Subcutaneous abdominal adipose tissue (tissue), 5 donors: ENCODE results near the gene WDR37.

Source experiments
- H3K27ac ChIP-seq: one replicate; pipeline ENCODE4 v1.7.0; 2013; ENCODE audit warnings: low read depth, mild to moderate bottlenecking, inconsistent platforms, low read length, moderate library complexity
- H3K27me3 ChIP-seq, 5 donors: one replicate each; pipeline ENCODE4 v1.7.0; 2013; ENCODE audit warnings: low read length in 5 of 5, inconsistent platforms in 1 of 5; ENCODE audit not compliant: control insufficient read depth in 5 of 5, insufficient read depth in 4 of 5
- H3K36me3 ChIP-seq, 5 donors: one replicate each; pipeline ENCODE4 v1.7.0; 2013; ENCODE audit warnings: low read length in 5 of 5; ENCODE audit not compliant: control insufficient read depth in 5 of 5, insufficient read depth in 5 of 5
- H3K4me1 ChIP-seq, 5 donors: one replicate each; pipeline ENCODE4 v1.7.0; 2013; ENCODE audit warnings: low read length in 5 of 5, mild to moderate bottlenecking in 3 of 5, moderate library complexity in 1 of 5; ENCODE audit not compliant: control insufficient read depth in 5 of 5, insufficient read depth in 5 of 5
- H3K4me3 ChIP-seq, 5 donors: one replicate each; pipeline ENCODE4 v1.7.0; 2013; ENCODE audit warnings: low read length in 5 of 5, low read depth in 1 of 5
- H3K9ac ChIP-seq, 5 donors: one replicate each; pipeline ENCODE4 v1.7.0; 2013; ENCODE audit warnings: low read length in 5 of 5, mild to moderate bottlenecking in 4 of 5, moderate library complexity in 3 of 5
- H3K9me3 ChIP-seq, 5 donors: one replicate each; pipeline ENCODE4 v1.7.0; 2013; ENCODE audit warnings: low read length in 5 of 5; ENCODE audit not compliant: control insufficient read depth in 5 of 5
- donor health status: healthy.
- donor health status: healthy.
- donor health status: healthy.
- donor health status: healthy.
- donor health status: healthy.

WDR37 gene

DNA sequence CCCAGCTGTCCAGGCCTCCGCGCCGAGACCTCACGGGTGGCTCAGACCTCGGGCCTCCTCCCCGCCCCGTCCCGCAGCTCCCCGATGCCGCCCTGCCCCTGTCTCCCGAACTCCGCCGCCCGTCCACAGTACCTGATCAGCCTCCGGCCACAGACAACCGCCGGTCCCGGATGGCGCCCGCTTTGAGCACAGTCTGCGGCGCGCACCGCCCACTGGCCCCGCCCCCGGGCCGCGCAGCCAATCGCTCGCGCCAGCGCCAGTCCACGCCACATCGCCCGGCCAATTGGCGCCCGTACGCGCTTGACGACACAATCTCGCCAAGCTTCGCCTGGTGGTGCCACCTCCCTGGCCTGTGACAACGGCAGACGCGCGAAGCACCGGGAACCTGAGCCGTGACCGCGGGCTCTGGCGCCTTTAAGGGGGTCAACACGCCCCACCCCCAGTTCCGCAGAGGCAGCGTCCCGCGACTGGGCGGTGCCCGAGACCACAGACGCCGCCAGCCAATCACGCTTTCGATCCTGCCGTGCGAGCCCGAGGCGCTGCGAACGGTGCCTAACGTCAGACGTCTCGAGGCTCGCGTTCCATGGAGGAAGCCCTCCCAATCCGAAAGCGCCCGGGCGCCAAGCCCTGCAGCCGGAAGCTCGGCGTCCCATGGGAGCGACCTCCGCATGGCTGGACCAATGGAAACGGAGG, 7.3 kb upstream of the WDR37 start, which contains the start of gene IDI1:
TSS of gene IDI1 (minus strand) at position 388 of the 693 bp plus-strand sequence. CDS start at position 272, 116 bp downstream.
- Histone ChIP-seq H3K9me3 (no peaks in the 10 kb centered on the region), H3K27me3 (no peaks in the 10 kb centered on the region), H3K4me1 (peaks cover 2 to 48% (median 42%) of the 10 kb centered on the region in 5 donors), H3K9ac (peak within 1 kb of the TSS; percentile 71 to 92 (median 76)), H3K27ac (peak within 1 kb of the TSS; percentile 96), H3K4me3 (peak within 1 kb of the TSS; percentile 85 to 97 (median 94)), H3K36me3 (peaks cover 12 to 27% (median 12%) of the 10 kb centered on the region in 5 donors)

DNA sequence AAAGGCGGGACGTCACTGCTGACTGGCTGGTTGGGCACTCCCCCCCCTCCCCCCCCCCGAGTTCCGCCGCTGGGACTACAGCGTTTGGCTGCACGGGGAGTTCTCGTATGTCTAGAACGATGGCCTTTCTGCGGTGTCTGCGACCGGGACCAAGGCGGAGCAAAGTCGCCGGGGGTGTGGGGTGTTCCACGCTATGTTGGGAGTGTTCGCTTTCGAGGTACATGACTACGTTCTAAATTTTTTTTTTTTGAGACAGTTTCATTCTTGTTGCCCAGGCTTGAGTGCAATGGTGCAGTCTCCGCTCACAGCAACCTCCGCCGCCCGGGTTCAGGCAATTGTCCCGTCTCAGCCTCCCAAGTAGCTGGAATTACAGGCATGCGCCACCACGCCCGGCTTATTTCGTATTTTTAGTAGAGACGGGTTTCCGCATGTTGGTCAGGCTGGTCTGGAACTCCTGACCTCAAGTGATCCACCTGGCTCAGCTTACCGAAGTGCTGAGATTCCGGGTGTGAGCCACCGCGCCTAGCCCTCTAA, 6.7 kb upstream of the WDR37 start:
- H3K27me3 ChIP-seq: no peaks in the 10 kb centered on the region
- no peaks in the 10 kb centered on the region for H3K9me3 ChIP-seq
- peak overlapping the region; percentile 96 for H3K27ac ChIP-seq
- peak overlapping the region; percentile 82 to 97 (median 94) for H3K4me3 ChIP-seq
- H3K4me1 ChIP-seq: peaks cover 2 to 47% (median 42%) of the 10 kb centered on the region in 5 donors
- peaks cover 12 to 29% (median 14%) of the 10 kb centered on the region in 5 donors for H3K36me3 ChIP-seq
- H3K9ac ChIP-seq: peak overlapping the region; percentile 51 to 92 (median 73)

GRCh38 chr10:1050145-1050544, 6.0 kb upstream of the WDR37 start:
- H3K36me3 ChIP-seq: peaks cover 12 to 29% (median 14%) of the 10 kb centered on the region in 5 donors
- no peaks in the 10 kb centered on the region for H3K27me3 ChIP-seq
- H3K9me3 ChIP-seq: no peaks in the 10 kb centered on the region
- H3K4me1 ChIP-seq: peaks cover 2 to 47% (median 42%) of the 10 kb centered on the region in 5 donors
- H3K9ac ChIP-seq: peak overlapping the region in 4 of 5 donors; percentile 51 to 87 (median 72)
- peak overlapping the region; percentile 96 for H3K27ac ChIP-seq
- peak overlapping the region; percentile 73 to 97 (median 86) for H3K4me3 ChIP-seq

DNA sequence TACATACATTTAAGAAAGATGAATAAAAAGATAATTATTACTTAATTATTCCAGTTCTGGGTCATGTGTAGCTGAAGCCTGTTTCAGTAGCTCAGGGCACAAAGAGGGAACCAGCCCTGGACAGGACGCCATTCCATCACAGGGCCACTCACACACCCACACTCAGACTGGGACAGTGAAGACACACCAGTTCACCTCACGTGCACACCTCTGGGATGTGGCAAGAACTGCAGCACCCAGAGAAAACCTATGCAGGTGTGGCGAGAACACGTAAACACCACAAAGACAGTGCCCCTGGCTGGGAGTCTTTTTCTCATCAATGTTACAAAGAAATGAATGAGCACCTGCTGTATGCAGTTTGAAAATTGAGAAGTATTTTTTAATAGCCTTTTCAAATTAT, 5.6 kb upstream of the WDR37 start:
- H3K9me3 ChIP-seq: no peaks in the 10 kb centered on the region
- H3K4me3 ChIP-seq: no peak overlapping the region
- H3K36me3 ChIP-seq: peaks cover 12 to 29% (median 14%) of the 10 kb centered on the region in 5 donors
- no peak overlapping the region for H3K9ac ChIP-seq
- no peaks in the 10 kb centered on the region for H3K27me3 ChIP-seq
- peak overlapping the region; percentile 96 for H3K27ac ChIP-seq
- peaks cover 2 to 50% (median 42%) of the 10 kb centered on the region in 5 donors for H3K4me1 ChIP-seq

GRCh38 chr10:1054684-1055083, 1.5 kb upstream of the WDR37 start:
- Histone ChIP-seq H3K36me3 (peaks cover 12 to 29% (median 14%) of the 10 kb centered on the region in 5 donors), H3K27ac (no peak overlapping the region), H3K27me3 (no peaks in the 10 kb centered on the region), H3K9me3 (no peaks in the 10 kb centered on the region), H3K9ac (no peak overlapping the region), H3K4me3 (peak overlapping the region in 2 of 5 donors; percentile 17 to 30), H3K4me1 (peaks cover 2 to 51% (median 47%) of the 10 kb centered on the region in 5 donors)

GRCh38 chr10:1057106-1057657, 997 bp downstream of the WDR37 start:
- Histone ChIP-seq H3K9me3 (no peaks in the 10 kb centered on the region), H3K36me3 (peaks cover 8 to 21% (median 12%) of the 10 kb centered on the region in 5 donors), H3K27ac (peak overlapping the region; percentile 98), H3K27me3 (no peaks in the 10 kb centered on the region), H3K4me3 (peak overlapping the region; percentile 69 to 98 (median 92)), H3K4me1 (peaks cover 0 to 41% (median 33%) of the 10 kb centered on the region in 5 donors), H3K9ac (peak overlapping the region in 4 of 5 donors; percentile 82 to 99 (median 91))

DNA sequence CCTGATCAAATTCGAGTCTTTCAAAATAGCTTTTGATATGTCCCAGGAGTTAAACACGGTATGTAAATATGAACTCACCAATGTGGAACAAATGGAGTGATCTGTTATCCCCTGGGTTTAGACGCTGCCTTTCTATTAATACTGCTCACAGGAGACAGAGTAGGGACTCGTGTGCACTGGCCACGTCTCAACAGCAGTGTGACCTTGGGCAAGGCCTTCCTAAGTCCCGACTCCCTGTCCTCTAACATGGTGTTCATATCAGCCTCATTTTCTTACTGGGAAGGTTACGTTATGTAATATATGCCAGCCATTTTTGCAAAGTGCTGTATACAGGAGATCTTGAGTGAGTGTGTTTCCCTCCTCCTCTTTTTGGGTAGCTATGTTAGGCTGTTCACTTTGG, 1.8 kb downstream of the WDR37 start:
- no peaks in the 10 kb centered on the region for H3K27me3 ChIP-seq
- peak overlapping the region; percentile 98 for H3K27ac ChIP-seq
- no peak overlapping the region for H3K9ac ChIP-seq
- no peaks in the 10 kb centered on the region for H3K9me3 ChIP-seq
- H3K36me3 ChIP-seq: peaks cover 3 to 14% (median 5%) of the 10 kb centered on the region in 5 donors
- peak overlapping the region in 1 of 5 donors; percentile 90 for H3K4me3 ChIP-seq
- H3K4me1 ChIP-seq: peaks cover 0 to 41% (median 33%) of the 10 kb centered on the region in 5 donors

DNA sequence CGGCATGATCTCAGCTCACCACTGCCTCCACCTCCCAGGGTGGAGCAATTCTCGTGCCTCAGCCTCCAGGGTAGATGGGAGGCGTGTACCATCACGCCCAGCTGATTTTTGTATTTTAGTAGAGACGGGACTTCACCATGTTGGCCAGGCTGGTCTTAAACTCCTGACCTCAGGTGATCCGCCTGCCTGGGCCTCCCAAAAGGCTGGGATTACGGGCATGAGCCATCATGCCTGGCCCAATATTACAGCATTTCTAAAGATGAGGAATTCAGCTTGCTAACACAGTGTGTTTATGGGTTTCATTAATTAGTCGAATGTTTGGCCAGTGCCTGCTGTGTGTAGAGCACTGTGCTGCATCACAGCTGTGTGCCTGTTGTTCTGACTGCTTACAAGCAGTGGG, 3.7 kb downstream of the WDR37 start:
- H3K9me3 ChIP-seq: no peaks in the 10 kb centered on the region
- no peak overlapping the region for H3K9ac ChIP-seq
- H3K27me3 ChIP-seq: no peaks in the 10 kb centered on the region
- no peak overlapping the region for H3K27ac ChIP-seq
- H3K4me1 ChIP-seq: peaks cover 0 to 27% (median 23%) of the 10 kb centered on the region in 5 donors
- no peak overlapping the region for H3K4me3 ChIP-seq
- H3K36me3 ChIP-seq: peaks cover 0 to 12% (median 5%) of the 10 kb centered on the region in 5 donors

- Histone ChIP-seq H3K9me3 (no peaks in the 10 kb centered on the region), H3K27me3 (no peaks in the 10 kb centered on the region), H3K27ac (no peak overlapping the region), H3K4me3 (no peak overlapping the region), H3K36me3 (peaks cover 0 to 12% (median 5%) of the 10 kb centered on the region in 5 donors), H3K4me1 (peaks cover 0 to 12% (median 11%) of the 10 kb centered on the region in 5 donors), H3K9ac (no peak overlapping the region)
Observed at GRCh38 chr10:1061930-1062774, 6.0 kb downstream of the WDR37 start.
